Kidney capillary endothelial cell (primary cell): ENCODE results near the gene PPP1R37.
A peak's percentile ranks its signal among the peaks of the same experiment; 100 is the strongest.

Experiments
- DNase-seq: peaks from one replicate; pipeline ENCODE4 v3.0.0-alpha.2; 2018; ENCODE audit warnings: low spot score

PPP1R37 gene

DNA sequence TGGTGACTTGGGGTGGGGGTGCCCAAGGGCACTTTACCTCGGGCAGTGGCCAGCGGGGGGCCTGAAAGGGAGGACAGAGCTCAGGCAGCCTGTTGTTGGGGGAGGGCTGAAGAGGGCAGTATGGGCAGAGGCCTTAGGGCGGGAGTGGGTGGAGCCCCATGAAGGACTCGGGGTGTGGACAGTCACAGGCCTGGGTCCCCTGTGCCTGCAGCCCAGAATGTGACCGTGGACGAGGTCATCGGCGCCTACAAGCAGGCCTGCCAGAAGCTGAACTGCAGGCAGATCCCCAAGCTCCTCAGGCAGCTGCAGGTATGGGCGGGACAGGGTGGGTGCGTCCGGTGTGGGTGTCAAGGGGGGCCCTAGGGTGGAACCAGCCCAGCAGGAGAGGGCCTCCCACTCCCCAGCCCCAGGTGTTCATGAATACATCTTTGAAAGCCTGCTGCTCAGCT lies 45.3 kb downstream of the PPP1R37 start:
- DNase-seq: no peak

DNA sequence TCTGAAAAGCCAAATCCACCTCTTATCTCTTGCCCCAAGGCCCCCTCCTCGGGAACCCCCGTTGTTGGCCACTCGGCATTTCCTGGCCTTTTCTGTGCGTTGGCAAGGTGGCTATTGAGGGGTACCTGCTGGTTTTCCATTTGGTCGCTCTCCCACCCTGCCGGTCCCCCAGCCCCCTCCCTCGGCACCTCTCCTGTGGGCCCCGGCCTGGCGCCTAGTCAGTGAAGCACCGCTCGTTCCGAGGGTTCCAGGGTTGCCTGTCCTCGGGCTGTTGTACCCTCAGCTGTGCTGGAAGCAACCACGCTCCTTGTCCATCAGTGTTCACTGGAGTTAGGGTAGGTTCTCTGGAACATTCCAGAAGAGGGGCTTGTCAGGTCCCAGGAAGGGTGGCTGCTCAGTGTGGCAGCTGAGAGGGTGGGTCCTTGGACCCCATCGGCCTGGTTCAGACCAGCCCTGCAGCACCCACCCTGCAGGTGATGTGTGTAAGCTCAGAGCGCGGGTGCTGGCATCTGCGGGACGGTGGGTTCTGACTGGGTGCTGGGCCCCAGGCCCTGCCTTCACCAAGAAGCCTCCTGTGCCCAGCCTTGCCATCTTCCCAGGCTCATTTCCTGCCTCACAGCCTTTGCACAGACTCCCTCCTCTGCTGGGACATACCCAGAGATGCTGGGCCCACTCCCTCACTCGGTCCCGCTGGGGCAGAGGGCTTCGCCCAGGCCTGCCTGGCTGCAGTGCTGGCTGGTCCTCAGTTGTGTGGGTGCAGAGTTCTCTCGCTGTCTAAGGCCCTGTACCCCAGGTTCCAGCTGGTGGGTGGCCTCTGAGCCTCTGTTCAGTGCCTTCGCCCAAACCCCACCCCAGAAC lies 46.5 kb downstream of the PPP1R37 start:
- DNase-seq: no peak

DNA sequence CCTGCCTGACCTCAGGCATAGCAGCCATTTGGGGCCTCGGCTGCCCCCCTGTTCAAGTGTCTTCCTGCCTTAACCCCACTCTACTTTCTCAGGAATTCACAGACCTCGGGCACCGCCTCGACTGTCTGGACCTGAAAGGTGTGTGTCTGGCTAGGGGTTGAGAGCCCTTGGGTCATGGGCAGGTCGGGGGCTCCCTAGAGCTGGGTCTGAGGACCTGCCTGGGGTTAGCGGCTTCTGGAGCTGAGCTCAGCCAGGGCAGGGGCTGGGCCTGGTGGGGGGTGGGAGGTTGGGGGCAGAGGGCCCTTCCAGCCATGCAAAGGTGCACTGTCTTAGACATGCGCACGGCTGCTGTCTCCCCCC lies 47.1 kb downstream of the PPP1R37 start:
- DNase-seq: no peak

DNA sequence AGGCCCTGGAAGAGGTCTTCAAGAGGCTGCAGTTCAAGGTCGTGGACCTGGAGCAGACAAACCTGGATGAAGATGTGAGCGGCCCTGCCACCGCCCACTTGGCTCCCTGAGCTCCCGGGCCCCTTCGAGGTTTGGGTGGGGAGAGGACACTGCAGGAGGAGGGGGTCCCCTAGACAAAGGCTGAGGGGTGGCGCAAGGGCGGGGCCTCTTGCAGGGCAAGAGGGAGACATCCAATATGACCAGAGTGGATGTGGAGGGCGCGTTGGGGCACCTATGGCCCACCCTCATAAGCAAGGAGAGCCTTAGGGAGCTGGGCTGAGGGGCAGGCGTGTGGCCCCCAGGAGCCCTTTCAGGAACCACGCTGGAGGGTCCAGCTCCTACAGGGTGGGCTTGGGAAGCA lies 47.6 kb downstream of the PPP1R37 start:
- DNase-seq: no peak

DNA sequence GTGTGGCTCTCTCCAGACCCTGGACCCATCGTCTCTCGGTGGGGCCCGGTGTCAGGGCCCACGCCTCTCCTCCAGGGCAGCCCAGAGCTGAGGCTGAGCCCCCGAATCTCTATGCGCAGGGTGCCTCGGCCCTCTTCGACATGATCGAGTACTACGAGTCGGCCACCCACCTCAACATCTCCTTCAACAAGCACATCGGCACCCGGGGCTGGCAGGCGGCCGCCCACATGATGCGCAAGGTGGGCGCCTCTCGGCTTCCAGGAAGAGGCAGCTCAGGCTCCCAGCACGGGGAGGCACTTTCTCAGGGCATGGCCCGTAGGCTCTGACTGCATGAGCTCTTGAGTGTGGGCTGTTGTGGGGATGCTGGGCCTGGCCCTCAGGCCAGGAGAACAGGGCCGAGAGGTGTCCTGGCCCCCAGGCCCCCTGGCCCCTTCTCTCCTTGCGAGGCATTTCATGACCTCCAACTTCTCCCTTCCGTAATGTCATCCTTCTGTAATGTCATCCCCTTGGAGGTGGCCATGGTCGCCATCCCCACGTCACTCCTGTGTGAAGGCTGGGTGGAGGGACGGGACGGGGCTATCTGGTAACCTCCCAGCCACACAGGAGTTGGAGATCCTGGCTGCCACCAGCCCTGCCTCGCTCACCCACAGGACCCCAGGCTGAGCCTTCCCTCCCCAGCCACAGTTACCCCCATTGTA lies 48.4 kb downstream of the PPP1R37 start:
- DNase-seq: no peak

DNA sequence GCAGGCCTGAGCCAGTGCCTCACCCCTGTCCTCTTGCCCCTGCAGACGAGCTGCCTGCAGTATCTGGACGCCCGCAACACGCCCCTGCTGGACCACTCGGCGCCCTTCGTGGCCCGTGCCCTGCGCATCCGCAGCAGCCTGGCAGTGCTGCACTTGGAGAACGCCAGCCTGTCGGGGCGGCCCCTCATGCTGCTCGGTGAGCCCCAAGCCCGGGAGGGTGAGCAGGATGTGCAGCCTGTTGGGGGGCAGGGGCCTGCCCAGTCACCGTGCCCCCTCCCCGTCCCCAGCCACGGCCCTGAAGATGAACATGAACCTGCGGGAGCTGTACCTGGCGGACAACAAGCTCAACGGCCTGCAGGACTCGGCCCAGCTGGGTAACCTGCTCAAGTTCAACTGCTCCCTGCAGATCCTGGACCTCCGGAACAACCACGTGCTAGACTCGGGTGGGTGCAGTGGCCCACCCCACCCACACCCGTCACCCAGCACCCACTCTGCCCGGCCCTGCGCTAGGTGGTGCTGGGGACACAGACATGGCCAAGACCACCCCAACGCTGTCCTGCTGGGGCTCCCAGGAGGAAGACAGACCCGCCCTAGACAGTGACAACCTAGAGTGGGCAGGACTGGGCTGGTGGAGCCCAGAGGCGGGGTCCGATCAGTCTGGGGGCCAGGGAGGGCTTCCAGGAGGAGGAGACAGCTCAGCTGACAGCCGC lies 49.2 kb downstream of the PPP1R37 start:
- DNase-seq: no peak

DNA sequence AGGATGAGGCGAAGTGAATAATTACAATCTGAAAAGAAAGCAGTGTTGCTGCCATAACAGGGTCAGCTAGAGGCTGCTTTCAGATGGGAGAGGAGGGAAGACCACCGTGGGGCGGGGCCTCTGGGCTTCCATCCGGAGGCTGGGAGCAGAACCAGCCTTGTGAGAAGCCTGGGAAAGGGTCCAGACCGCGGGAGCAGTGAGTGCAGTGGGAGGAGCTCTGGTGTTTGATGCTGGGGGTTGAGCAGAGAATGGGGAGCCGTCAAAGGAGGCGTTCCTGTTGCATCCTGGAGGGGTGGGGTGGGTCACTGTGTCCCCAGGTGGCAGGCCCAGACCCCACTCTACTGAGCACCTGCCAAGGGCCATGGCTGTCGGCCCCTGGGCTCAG lies 49.7 kb downstream of the PPP1R37 start:
- no peak for DNase-seq

DNA sequence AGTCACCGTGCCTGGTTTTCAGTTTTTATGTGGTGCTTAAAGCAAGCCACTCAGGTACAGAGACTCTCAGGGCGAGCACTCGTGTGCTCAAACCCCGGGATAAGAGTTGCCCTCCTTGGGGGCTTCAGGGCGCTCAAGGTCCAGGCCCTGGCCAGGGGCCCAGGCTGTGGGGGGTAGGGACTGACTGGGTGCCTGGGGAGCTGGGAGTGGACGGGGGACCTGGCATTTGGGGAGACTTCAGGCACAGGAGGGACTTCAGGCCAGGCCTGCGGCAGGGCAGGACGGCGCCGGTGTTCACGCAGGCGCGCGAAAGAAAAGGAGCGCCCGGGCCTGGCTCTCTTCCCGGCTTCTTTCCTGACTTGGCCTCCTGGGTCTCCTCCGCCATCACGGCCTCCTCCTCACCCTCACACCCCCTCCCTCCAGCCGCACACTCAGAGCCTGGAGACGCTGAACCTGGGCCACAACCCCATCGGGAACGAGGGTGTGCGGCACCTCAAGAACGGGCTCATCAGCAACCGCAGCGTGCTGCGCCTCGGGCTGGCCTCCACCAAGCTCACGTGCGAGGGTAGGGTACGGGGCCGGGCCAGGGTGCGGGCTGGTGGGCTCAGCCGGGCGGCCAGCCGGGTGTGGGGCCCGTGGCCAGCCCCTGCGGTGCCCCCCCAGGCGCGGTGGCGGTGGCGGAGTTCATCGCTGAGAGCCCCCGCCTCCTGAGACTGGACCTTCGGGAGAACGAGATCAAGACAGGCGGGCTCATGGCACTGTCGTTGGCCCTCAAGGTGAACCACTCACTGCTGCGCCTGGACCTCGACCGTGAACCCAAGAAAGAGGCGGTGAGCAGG lies 51.7 kb downstream of the PPP1R37 start:
- DNase-seq: no peak

DNA sequence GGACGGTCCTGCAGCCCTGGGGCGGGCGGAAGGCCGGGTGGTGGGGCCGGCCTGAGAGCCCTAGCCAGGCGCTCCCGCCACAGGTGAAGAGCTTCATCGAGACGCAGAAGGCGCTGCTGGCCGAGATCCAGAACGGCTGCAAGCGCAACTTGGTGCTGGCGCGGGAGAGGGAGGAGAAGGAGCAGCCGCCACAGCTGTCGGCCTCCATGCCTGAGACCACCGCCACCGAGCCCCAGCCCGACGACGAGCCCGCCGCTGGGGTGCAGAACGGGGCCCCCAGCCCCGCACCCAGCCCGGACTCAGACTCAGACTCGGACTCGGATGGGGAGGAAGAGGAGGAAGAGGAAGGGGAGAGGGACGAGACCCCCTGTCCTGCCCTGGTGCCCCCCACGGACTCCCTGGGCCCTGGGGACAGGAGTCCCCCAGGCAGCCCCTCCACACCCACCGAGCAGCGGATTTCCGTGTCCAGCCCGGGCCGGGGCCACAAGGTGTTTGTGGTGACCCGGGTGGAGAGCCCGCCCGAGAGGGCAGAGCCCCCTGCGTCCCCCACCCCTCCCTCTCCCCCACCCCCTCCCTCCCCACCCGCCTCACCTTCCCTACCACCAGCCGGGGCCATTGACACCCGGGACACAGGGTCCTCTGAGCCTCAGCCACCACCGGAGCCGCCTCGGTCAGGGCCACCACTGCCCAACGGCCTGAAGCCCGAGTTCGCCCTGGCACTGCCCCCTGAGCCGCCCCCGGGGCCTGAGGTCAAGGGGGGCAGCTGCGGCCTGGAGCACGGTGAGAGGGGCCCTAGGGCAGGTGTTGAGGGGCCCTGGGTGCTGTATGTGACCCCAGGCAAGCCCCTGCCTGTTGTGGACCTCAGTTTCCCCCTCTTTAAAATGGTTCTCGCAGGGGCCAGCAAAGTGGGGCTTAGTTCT lies 52.6 kb downstream of the PPP1R37 start:
- no peak for DNase-seq

DNA sequence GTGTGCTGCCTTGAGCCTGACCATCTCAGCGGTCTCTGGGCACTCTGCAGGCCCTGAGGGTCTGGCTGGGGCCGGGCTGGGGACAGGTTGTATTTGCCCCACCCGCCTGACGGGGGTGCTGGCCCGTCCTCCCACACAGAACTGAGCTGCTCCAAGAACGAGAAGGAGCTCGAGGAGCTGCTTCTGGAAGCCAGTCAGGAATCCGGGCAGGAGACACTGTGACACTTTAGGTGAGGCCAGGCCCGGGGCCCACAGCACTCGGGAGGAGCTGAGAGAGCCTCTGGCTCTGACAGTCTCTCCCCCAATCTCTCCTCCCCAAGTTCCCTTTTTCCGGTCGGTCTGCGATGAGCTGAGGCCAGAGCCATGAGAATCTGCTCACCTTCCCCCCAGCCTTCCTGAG lies 53.3 kb downstream of the PPP1R37 start:
- no peak for DNase-seq

DNA sequence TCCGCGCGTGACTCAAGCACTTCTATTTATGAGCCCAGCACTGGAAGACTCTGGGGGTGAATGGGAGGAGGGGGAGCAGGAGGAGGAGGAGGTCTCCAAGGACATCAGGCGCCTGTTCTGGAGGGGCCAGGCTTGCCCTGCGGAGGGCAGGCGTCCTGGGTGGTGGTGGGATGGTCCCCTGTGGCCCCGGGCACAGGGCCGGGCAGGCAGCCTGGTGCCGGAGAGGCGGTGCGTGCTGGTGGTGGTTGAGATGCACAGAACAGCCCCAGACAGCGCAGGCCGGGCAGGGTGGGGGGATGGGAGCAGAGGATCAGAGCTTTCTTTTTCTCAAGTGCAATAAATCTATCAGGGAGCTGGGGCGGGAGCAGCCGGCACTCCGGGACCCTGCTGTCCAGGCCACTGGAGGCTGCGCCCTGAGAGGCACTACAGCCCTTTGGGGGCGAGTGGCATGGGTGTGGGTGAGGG lies 53.8 kb downstream of the PPP1R37 start:
- no peak for DNase-seq

DNA sequence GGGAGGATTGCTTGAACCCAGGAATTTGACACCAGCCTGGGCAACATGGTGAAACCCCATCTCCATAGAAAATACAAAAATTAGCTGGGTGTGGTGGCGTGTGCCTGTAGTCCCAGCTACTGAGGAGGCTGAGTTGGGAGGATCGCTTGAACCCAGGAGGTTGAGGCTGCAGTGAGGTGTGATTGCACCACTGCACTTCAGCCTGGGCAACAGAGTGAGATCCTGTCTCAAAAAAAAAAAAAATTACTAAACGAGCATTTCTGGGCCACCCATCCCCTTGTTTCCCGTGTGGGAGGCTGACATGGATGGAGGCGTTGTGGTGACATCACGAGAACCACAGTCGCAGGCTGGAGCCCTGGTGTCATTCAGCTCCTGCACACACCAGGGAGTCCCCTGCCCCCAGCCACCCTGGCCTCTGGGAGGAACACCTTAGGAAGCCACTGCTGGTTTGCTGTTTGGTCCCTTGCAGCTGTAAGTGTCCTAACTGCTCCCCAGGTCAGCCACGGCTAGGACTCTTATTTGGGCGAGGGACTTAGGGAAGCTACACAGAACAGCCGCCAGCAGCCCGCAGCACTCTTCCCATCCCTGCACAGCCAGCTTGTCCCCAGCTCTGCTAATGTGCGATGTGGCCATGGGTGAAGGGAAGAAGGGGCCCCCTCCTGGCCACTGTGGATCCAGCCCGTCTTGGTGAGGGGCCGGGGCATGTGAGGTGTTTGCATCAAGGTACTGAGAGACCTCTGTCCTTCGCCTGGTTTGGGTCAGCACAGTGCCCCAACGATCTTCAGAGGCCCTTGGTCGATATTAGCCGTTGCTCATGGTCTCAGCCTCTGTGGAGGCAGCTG lies 55.1 kb downstream of the PPP1R37 start:
- DNase-seq: no peak

DNA sequence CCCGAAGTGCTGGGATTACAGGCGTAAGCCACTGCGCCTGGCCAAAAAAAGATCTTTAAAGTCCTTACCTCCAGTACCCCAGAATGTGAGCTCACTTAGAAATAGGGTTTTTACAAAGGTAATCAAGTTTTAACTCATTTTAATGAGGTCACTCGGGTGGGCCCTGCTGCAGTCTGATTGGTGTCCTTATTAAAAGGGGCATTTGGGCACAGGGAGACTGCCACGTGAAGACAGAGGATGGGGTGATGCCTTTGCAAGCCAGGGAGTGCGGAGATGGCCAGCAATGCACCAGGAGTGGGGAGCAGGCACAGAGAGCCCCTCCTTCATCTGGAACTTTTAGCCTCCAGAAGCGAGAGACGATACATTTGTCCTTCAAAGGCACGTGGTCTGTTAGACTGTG lies 56.1 kb downstream of the PPP1R37 start:
- no peak for DNase-seq

DNA sequence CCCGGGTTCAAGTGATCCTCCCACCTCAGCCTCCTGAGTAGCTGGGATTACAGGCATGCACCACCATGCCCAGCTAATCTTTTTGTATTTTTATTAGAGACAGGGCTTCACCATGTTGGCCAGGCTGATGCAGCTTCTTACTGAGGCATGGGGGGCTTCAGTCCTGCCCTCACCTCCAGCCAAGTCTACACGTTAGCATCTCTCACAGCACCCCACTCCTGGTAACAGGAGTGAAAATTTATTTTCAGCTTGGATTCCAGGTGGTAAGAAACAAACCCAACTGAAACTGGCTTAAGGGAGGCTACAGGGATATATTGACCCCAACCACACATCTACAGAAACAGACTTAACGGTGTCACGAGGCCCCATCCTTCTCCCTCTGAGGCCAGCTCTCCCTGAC lies 57.2 kb downstream of the PPP1R37 start:
- no peak for DNase-seq

DNA sequence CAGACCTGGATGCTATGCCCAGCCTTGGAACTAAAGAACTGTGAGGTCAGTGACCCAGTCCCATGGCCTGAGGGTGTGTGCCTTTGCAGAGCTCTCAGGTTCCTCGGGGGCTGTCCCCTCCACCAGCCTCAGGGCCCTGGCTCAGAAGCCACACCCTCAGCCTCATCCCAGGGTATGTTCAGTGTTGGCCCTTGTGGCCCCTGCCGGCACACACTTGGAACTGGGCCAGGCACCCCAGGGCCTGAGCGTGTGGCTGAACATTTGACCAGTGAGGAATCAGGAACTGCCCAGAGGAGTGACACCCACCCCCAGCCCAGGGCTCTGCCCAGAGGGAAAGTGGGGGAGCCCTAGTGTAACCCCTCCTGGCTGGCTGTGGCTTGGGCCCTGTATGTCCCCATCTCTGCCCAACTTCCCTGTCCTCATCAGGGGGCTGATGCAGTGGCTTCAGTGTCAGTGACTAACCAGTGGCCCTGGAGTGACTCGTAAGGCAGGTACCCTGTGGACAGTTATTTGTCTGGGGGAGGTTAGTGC lies 57.8 kb downstream of the PPP1R37 start:
- no peak for DNase-seq

DNA sequence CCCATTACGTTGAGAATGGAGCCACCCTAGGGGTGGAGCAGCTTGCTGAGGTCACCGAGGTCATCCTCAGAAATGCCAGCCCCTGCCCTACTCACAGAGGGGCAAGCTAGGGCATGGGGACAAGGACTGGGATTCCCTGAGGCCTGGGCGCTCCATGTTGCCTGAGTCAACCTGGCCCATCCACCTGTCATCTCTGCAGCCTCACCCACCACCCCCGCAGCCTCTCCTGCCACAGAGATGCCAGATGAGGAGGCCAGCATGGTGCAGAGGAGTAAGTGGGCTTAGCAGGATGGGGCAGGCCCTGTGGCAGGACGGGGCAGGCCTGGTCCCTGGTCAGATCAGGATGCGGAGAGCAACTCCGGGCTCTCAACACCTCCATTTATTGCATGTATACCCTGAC lies 58.3 kb downstream of the PPP1R37 start:
- DNase-seq: no peak

DNA sequence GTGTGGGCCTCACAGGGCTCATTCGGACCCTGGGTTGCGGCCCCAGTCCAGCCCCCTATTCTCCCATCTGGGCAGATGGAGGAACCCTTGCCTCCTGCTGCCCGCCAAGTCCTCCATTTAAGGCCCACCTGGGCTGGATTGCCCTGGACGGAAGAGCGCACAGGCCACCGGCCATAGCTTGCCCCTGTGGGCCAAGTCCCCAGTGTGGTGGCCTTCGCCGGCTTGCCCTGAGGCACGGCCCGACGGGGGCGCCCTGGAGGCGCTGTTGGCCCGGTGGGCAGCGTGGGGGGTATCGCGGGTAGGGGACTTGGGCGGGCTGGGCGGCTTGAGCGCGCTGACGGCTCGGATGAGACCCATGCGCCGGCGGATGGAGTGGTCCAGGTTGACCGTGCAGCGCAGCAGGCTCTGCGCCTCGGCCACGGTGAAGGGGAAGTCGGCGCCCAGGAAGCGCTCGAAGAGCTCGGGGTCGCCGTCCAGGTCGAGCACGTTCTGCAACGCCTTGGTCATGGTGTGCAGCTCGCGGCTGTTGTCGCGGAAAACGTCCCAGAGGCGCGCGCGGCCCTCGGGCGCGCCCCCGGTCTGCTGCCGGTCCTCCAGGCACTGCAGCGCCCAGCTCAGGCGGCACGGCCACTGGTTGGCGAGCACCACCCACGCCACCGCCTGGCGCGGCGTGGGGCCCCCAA lies 59.0 kb downstream of the PPP1R37 start:
- DNase-seq: no peak

DNA sequence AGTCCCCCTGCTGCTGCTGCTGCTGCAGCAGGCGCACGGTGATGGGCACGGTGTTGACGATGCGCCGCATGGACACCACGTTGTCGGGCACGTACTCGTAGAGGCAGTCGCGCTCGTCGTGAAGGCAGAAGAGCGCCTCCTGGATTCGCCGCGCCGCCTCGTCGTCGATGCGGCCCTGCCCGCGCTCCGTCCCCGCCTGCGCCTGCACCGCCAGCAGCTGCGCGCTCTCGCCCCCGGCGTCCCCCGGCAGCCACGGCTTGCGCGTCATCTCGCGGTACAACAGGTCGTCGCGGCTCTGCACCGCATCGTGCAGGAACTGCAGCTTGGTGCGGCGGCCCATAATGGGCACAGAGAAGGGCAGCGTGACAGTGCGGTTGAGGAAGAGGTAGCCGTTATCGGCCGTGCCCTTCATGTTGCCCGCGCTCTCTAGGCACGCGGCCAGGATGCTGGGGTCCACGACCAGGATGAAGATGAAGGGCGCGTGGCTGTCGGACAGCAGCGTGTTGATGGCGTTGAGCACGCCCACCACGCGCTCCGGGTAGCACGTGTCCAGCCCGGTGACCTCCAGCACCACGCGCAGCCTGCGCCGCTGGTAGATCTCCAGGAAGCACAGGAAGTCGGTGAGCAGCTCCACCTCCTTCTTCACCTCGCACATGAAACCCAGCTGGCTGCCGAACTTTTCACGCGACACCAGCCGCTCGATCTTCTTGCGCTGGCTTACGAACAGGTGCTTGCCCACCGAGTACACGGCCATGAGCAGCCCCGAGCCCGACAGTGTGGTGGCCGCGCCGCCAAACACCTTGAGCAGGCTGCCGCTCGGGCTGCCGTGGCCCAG lies 59.7 kb downstream of the PPP1R37 start:
- peak; percentile 36 for DNase-seq
